WTC11 (cell line): ENCODE data around the gene CDC6. TPM values are rescaled to one million over a fixed set of nuclear protein-coding genes. Genes with fewer than 3 reads are reported as not detected.
A peak's percentile ranks its signal among the peaks of the same experiment; 100 is the strongest.

Source experiments
- ATAC-seq: fragments of 200-7000 bp; cut with Tn5 transposase; 2 replicates; pipeline ENCODE4 v1.10.0; 2021; ENCODE audit warnings: mild to moderate bottlenecking, moderate library complexity
- CTCF ChIA-PET: fragments of 300-600 bp; sonication (Branson Sonifier 250); formaldehyde crosslinking; loops from one replicate; lab custom pipeline; 2021; ENCODE audit warnings: antibody characterized with exemption; lab: Charles Lee
- POLR2A ChIA-PET: fragments of 350-600 bp; sonication (Branson Sonifier 250); formaldehyde crosslinking; loops from one replicate; lab custom pipeline; 2021; ENCODE audit warnings: antibody characterized with exemption; lab: Charles Lee
- DNase-seq: peaks from one replicate; pipeline ENCODE4 v3.0.0; 2021; ENCODE audit warnings: low spot score
- H3K27ac Mint-ChIP-seq: 2 replicates; pipeline ENCODE4 v1.8.0; 2021; ENCODE audit warnings: mixed read lengths
- H3K27me3 Mint-ChIP-seq: 2 replicates; pipeline ENCODE4 v1.8.0; 2021; ENCODE audit warnings: low read depth, mild to moderate bottlenecking, moderate library complexity, mixed read lengths
- H3K36me3 Mint-ChIP-seq: 2 replicates; pipeline ENCODE4 v1.8.0; 2021; ENCODE audit warnings: mixed read lengths
- H3K4me1 Mint-ChIP-seq: 2 replicates; pipeline ENCODE4 v1.8.0; 2022; ENCODE audit warnings: mixed read lengths
- H3K4me3 Mint-ChIP-seq: 2 replicates; pipeline ENCODE4 v1.8.0; 2021; ENCODE audit warnings: mild to moderate bottlenecking, moderate library complexity, mixed read lengths
- H3K9me3 Mint-ChIP-seq: 2 replicates; pipeline ENCODE4 v1.8.0; 2021; ENCODE audit warnings: mixed read lengths
- ATF2 ChIP-seq: sonication (generic); formaldehyde crosslinking; IDR thresholded peaks from 2 replicates; pipeline ENCODE4 v1.8.1; 2022; ENCODE audit warnings: low read depth, missing genetic modification reagents, borderline replicate concordance
- CREB1 ChIP-seq: sonication (generic); formaldehyde crosslinking; IDR thresholded peaks from 2 replicates; pipeline ENCODE4 v1.8.0; 2023; ENCODE audit warnings: mild to moderate bottlenecking, missing genetic modification reagents
- CREM ChIP-seq: sonication (generic); formaldehyde crosslinking; IDR thresholded peaks from 2 replicates; pipeline ENCODE4 v1.8.1; 2022; ENCODE audit warnings: mild to moderate bottlenecking, missing genetic modification reagents, moderate library complexity
- ETV6 ChIP-seq: sonication (generic); formaldehyde crosslinking; IDR thresholded peaks from 2 replicates; pipeline ENCODE4 v1.8.1; 2022; ENCODE audit warnings: mild to moderate bottlenecking, missing genetic modification reagents
- FOXK1 ChIP-seq: sonication (generic); formaldehyde crosslinking; IDR thresholded peaks from 2 replicates; pipeline ENCODE4 v1.8.0; 2022; ENCODE audit warnings: mild to moderate bottlenecking, moderate library complexity, missing genetic modification reagents
- GTF2I ChIP-seq: fragments of 250-450 bp; sonication (Bioruptor Pico); conservative IDR thresholded peaks from 2 replicates; pipeline ENCODE4 v1.4.0; 2021; ENCODE audit warnings: mild to moderate bottlenecking
- IRF2 ChIP-seq: sonication (generic); formaldehyde crosslinking; IDR thresholded peaks from 2 replicates; pipeline ENCODE4 v1.8.0; 2022; ENCODE audit warnings: low read depth, missing genetic modification reagents, borderline replicate concordance
- RORB ChIP-seq: fragments of 250-450 bp; sonication (Bioruptor Pico); IDR thresholded peaks from 2 replicates; pipeline ENCODE4 v1.9.0; 2021; ENCODE audit warnings: mild to moderate bottlenecking
- SP1 ChIP-seq: sonication (generic); formaldehyde crosslinking; conservative IDR thresholded peaks from 2 replicates; pipeline ENCODE4 v1.8.1; 2022; ENCODE audit warnings: missing genetic modification reagents
- ZBTB43 ChIP-seq: sonication (generic); formaldehyde crosslinking; IDR thresholded peaks from 2 replicates; pipeline ENCODE4 v1.8.1; 2023; ENCODE audit warnings: mild to moderate bottlenecking, missing genetic modification reagents
- ZNF532 ChIP-seq: fragments of 250-450 bp; sonication (Bioruptor Pico); IDR thresholded peaks from 2 replicates; pipeline ENCODE4 v1.9.0; 2021; ENCODE audit warnings: mild to moderate bottlenecking, borderline replicate concordance
- ZNF671 ChIP-seq: fragments of 250-450 bp; sonication (Bioruptor Pico); IDR thresholded peaks from 2 replicates; pipeline ENCODE4 v1.8.0; 2021; ENCODE audit warnings: mild to moderate bottlenecking
- total RNA-seq: library from RNA; stranded (reverse); gene quantifications from 3 replicates; pipeline ENCODE4 v1.2.3, GENCODE V29; 2021
- TF ChIP-seq, protein P1 (sequence below): sonication (generic); formaldehyde crosslinking; IDR thresholded peaks from 2 replicates; pipeline ENCODE4 v1.8.1; 2022; ENCODE audit warnings: low read depth, mild to moderate bottlenecking, moderate library complexity, missing genetic modification reagents, borderline replicate concordance
- TF ChIP-seq, protein P2 (sequence below): sonication (generic); formaldehyde crosslinking; conservative IDR thresholded peaks from 2 replicates; pipeline ENCODE4 v1.8.1; 2023; ENCODE audit warnings: mild to moderate bottlenecking, low read depth, missing genetic modification reagents, moderate library complexity

The CDC6 gene
- total RNA-seq, 1 experiment from 2014 or later: 125 TPM

DNA sequence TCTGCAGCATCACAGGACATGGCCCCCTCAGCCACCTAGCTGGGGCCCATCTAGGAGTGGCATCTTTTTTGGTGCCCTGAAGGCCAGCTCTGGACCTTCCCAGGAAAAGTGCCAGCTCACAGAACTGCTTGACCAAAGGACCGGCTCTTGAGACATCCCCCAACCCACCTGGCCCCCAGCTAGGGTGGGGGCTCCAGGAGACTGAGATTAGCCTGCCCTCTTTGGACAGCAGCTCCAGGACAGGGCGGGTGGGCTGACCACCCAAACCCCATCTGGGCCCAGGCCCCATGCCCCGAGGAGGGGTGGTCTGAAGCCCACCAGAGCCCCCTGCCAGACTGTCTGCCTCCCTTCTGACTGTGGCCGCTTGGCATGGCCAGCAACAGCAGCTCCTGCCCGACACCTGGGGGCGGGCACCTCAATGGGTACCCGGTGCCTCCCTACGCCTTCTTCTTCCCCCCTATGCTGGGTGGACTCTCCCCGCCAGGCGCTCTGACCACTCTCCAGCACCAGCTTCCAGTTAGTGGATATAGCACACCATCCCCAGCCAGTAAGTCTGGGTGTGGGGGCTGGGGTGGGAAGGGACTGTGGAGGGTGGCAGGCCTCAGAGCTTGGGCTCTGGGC lies 43.3 kb downstream of the CDC6 start:
- ChIA-PET POLR2A (interaction anchor here (1.5 kb wide), 1 partner anchor 22 kb away, joined by 4 read pairs; the partner anchor contains the start of gene RARA), CTCF (interaction anchor here (0.8 to 1.7 kb wide), 4 partner anchors 12 to 145 kb away, joined by 3 to 6 read pairs (median 5); no protein-coding TSS in a partner anchor)
- peaks cover 14% of the 10 kb centered on the region for H3K4me1 Mint-ChIP-seq
- H3K4me3 Mint-ChIP-seq: no peak overlapping the region
- no peaks in the 10 kb centered on the region for H3K9me3 Mint-ChIP-seq
- TF ChIP-seq SP1 (CRISPR knock-in tag) (no peak), ZBTB43 (CRISPR knock-in tag) (no peak), ZNF671 (no peak), CREM (CRISPR knock-in tag) (no peak), IRF2 (no peak)
- TF ChIP-seq, protein P1, sequence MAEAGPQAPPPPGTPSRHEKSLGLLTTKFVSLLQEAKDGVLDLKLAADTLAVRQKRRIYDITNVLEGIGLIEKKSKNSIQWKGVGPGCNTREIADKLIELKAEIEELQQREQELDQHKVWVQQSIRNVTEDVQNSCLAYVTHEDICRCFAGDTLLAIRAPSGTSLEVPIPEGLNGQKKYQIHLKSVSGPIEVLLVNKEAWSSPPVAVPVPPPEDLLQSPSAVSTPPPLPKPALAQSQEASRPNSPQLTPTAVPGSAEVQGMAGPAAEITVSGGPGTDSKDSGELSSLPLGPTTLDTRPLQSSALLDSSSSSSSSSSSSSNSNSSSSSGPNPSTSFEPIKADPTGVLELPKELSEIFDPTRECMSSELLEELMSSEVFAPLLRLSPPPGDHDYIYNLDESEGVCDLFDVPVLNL (CRISPR knock-in tag): no peak
- ATAC-seq (no peak), DNase-seq (no peak)
- H3K27ac Mint-ChIP-seq: no peak overlapping the region
- H3K36me3 Mint-ChIP-seq: peaks cover 8% of the 10 kb centered on the region
- H3K27me3 Mint-ChIP-seq: peaks cover 5% of the 10 kb centered on the region

DNA sequence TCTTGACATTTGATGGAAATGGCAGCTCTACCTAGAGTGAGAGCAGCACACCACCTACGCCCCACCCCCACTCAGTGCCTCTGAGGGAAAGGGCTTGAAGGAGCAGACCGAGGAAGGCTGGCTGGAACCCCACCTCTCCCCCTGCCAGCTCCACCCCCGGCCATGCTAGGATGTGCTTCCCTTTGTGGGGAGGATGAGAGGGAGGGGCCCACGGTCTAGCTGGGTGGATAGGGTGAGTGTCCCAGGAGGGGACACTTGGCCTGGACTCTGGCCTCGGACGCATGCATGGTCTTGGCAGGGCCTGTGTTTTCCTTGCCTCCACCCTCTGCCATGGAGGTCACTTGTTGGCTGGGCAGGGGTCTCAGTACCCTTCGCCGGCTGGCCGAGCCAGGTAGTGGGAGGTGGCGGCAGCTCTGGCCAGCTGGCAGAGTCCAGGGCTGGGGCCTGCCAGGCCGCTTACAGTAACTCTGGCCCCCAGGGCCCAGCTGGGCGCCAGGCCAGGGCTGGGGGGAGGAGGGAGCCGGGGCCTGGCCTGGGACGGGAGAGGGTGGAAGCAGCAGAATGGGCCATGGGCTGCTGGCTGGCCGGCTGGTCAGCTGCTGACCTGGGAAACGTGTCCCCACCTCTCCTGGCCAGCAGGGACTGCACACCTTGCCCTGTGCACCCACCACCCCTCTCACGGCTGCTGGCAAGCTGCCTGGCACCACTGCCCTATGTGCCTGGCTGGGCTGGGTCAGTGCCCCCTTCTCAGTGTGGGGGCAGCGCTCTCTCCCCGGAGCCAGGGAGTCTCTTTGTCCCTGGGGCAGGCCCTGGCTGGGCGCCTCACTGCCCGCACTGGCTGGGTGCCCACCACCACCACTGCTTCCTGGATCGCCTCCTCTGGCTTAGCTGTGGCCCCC lies 44.3 kb downstream of the CDC6 start:
- Mint-ChIP-seq H3K4me1 (peaks cover 9% of the 10 kb centered on the region), H3K36me3 (peaks cover 8% of the 10 kb centered on the region), H3K27ac (no peak overlapping the region), H3K9me3 (no peaks in the 10 kb centered on the region)
- ATAC-seq (peak; percentile 49), DNase-seq (no peak)
- POLR2A ChIA-PET: interaction anchor here (1.5 kb wide), 1 partner anchor 23 kb away, joined by 4 read pairs; the partner anchor contains the start of gene RARA
- TF ChIP-seq GTF2I (no peak), ZNF532 (CRISPR knock-in tag) (no peak), CREB1 (CRISPR knock-in tag) (no peak), RORB (CRISPR knock-in tag) (no peak), ETV6 (CRISPR knock-in tag) (no peak), ATF2 (no peak), FOXK1 (no peak)
- TF ChIP-seq, protein P2, sequence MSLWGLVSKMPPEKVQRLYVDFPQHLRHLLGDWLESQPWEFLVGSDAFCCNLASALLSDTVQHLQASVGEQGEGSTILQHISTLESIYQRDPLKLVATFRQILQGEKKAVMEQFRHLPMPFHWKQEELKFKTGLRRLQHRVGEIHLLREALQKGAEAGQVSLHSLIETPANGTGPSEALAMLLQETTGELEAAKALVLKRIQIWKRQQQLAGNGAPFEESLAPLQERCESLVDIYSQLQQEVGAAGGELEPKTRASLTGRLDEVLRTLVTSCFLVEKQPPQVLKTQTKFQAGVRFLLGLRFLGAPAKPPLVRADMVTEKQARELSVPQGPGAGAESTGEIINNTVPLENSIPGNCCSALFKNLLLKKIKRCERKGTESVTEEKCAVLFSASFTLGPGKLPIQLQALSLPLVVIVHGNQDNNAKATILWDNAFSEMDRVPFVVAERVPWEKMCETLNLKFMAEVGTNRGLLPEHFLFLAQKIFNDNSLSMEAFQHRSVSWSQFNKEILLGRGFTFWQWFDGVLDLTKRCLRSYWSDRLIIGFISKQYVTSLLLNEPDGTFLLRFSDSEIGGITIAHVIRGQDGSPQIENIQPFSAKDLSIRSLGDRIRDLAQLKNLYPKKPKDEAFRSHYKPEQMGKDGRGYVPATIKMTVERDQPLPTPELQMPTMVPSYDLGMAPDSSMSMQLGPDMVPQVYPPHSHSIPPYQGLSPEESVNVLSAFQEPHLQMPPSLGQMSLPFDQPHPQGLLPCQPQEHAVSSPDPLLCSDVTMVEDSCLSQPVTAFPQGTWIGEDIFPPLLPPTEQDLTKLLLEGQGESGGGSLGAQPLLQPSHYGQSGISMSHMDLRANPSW: no peak
- TF ChIP-seq, all 79 proteins: peak for 0
- H3K27me3 Mint-ChIP-seq: peaks cover 11% of the 10 kb centered on the region
- no peak overlapping the region for H3K4me3 Mint-ChIP-seq
- CTCF ChIA-PET: interaction anchor here (0.8 to 1.7 kb wide), 3 partner anchors 13 to 144 kb away, joined by 3 to 6 read pairs (median 4); no protein-coding TSS in a partner anchor
